K562 (cell line): ENCODE results near the gene RPP21. TPM values are rescaled to one million over a fixed set of nuclear protein-coding genes. Genes with fewer than 3 reads are reported as not detected.

Experiments
- ARID3A ChIP-seq: IDR thresholded peaks from 2 replicates; pipeline ENCODE4 v1.6.1; 2012; ENCODE audit warnings: low read depth, low read length, improper control_type of control experiment, borderline replicate concordance
- BACH1 ChIP-seq: fragments of 200-800 bp; sonication (Bioruptor generic); IDR thresholded peaks from 2 replicates; pipeline ENCODE4 v1.6.1; 2016; ENCODE audit warnings: missing genetic modification characterization, missing compliant biosample characterization
- CREB5 ChIP-seq: fragments of 250-450 bp; sonication (Bioruptor Pico); IDR thresholded peaks from 2 replicates; pipeline ENCODE4 v1.5.0; 2020; ENCODE audit warnings: mild to moderate bottlenecking
- E2F5 ChIP-seq: sonication (generic); formaldehyde crosslinking; IDR thresholded peaks from 2 replicates; pipeline ENCODE4 v1.8.0; 2022; ENCODE audit warnings: mild to moderate bottlenecking, missing genetic modification reagents
- GABPB1 ChIP-seq: sonication (generic); formaldehyde crosslinking; IDR thresholded peaks from 2 replicates; pipeline ENCODE4 v1.8.0; 2022; ENCODE audit warnings: mild to moderate bottlenecking, missing genetic modification reagents
- NCOA1 ChIP-seq: fragments of 450-650 bp; IDR thresholded peaks from 2 replicates; pipeline ENCODE4 v1.6.1; 2016; ENCODE audit warnings: low read depth
- POLR3G ChIP-seq: IDR thresholded peaks from 2 replicates; pipeline ENCODE4 v1.6.1; 2011; ENCODE audit not compliant: insufficient read length, insufficient replicate concordance; ENCODE audit errors: extremely low read depth
- TCF3 ChIP-seq: sonication (generic); formaldehyde crosslinking; IDR thresholded peaks from 2 replicates; pipeline ENCODE4 v1.4.0; 2020; ENCODE audit warnings: mild to moderate bottlenecking, missing genetic modification reagents
- ZBTB7A ChIP-seq: IDR thresholded peaks from 2 replicates; pipeline ENCODE4 v1.6.1; 2011; ENCODE audit warnings: low read depth, mild to moderate bottlenecking, low read length, moderate library complexity, borderline replicate concordance; ENCODE audit not compliant: control insufficient read depth
- ZNF41 ChIP-seq: fragments of 250-450 bp; sonication (Bioruptor Pico); conservative IDR thresholded peaks from 2 replicates; pipeline ENCODE4 v1.4.0; 2020; ENCODE audit warnings: mild to moderate bottlenecking
- polyA plus RNA-seq, 8 experiments: library from polyadenylated mRNA; depleted of rRNA in 4 of 8; stranded (reverse) in 5 of 8; unstranded in 3 of 8; fragments of >200 nt; fragmentation: Nextera tagmentation in 2 of 8; fragmentation: Illumina TruSeq in 1 of 8; extraction: Ambion mirVana in 2 of 8; extraction: Trizol in 1 of 8; gene quantifications; 2 replicates each; pipeline versions ENCODE4 v1.2.1 to v1.2.3, GENCODE V29; 2011 to 2014; ENCODE audit warnings: inconsistent platforms in 1 of 8, missing spikeins in 1 of 8
- total RNA-seq, 7 experiments: library from RNA; depleted of rRNA in 6 of 7; stranded (reverse); fragments of >200 nt in 6 of 7; fragmentation: Illumina TruSeq in 2 of 7; extraction: Trizol in 2 of 7; gene quantifications; 2 replicates each; pipeline versions ENCODE4 v1.2.1 to v1.2.3, GENCODE V29; 2011 to 2021; ENCODE audit warnings: low replicate concordance in 1 of 7

RPP21 gene
- total and polyA plus RNA-seq, 9 of the 15 experiments (the other 6 are each of a cell fraction or from before 2014, with no cell fraction given): 62.1 to 362 (median 166) TPM

GRCh38 chr6:30325150-30325872 is 19.6 kb upstream of the RPP21 start (continued):
- TF ChIP-seq E2F5 (CRISPR knock-in tag): no peak
- TF ChIP-seq TCF3: peak; percentile 1; the same call in 1 of the 2 replicates
- TF ChIP-seq ZBTB7A: no peak
- TF ChIP-seq ZNF41 (CRISPR knock-in tag): no peak
- TF ChIP-seq GABPB1: no peak
- no peak for TF ChIP-seq POLR3G
- TF ChIP-seq ARID3A: peak; percentile 45; the same call in 1 of the 2 replicates
- no peak for TF ChIP-seq BACH1 (tag)
- TF ChIP-seq CREB5 (CRISPR knock-in tag): no peak
- no peak for TF ChIP-seq NCOA1
